Neural progenitor cell (in vitro differentiated cells): Measurements from ENCODE around the gene TLCD1. TPM values are rescaled to one million over a fixed set of nuclear protein-coding genes. Genes with fewer than 3 reads are reported as not detected.

Source experiments
- DNase-seq: peaks from one replicate; pipeline ENCODE4 v3.0.0-alpha.2; 2016; ENCODE audit warnings: low spot score
- H2AFZ ChIP-seq: fragments of 200-600 bp; sonication (generic); replicated peaks from 2 replicates; pipeline ENCODE4 v1.6.1; 2016; ENCODE audit warnings: antibody characterized with exemption
- H3F3A ChIP-seq: fragments of 200-600 bp; sonication (generic); 2 replicates; pipeline ENCODE4 v1.6.1; 2016; ENCODE audit warnings: antibody characterized with exemption, low read depth
- H3K27ac ChIP-seq: fragments of 200-600 bp; sonication (generic); 2 replicates; pipeline ENCODE4 v1.5.1; 2016; ENCODE audit warnings: mild to moderate bottlenecking
- H3K27me3 ChIP-seq: fragments of 200-600 bp; sonication (generic); 2 replicates; pipeline ENCODE4 v1.6.1; 2016; ENCODE audit warnings: mild to moderate bottlenecking, moderate library complexity
- H3K36me3 ChIP-seq: fragments of 200-600 bp; sonication (generic); 2 replicates; pipeline ENCODE4 v1.5.1; 2016
- H3K4me1 ChIP-seq: fragments of 200-600 bp; sonication (generic); 2 replicates; pipeline ENCODE4 v1.6.1; 2016; ENCODE audit warnings: mixed run types
- H3K4me2 ChIP-seq: fragments of 200-600 bp; sonication (generic); 2 replicates; pipeline ENCODE4 v1.6.1; 2016
- H3K4me3 ChIP-seq: fragments of 200-600 bp; sonication (generic); 2 replicates; pipeline ENCODE4 v1.5.1; 2016
- H3K79me2 ChIP-seq: fragments of 200-600 bp; sonication (generic); 2 replicates; pipeline ENCODE4 v1.6.1; 2016; ENCODE audit warnings: low read depth
- H3K9ac ChIP-seq: fragments of 200-600 bp; sonication (generic); 2 replicates; pipeline ENCODE4 v1.6.1; 2016
- H3K9me3 ChIP-seq: fragments of 200-600 bp; sonication (generic); 2 replicates; pipeline ENCODE4 v1.5.1; 2016; ENCODE audit warnings: low read depth
- H4K20me1 ChIP-seq: fragments of 200-600 bp; sonication (generic); 2 replicates; pipeline ENCODE4 v1.6.1; 2016; ENCODE audit warnings: low read depth
- H3K27ac Mint-ChIP-seq: 3 replicates; pipeline ENCODE4 v1.8.0; 2021; ENCODE audit warnings: mixed read lengths
- H3K27me3 Mint-ChIP-seq: 2 replicates; pipeline ENCODE4 v1.8.0; 2022; ENCODE audit warnings: low read depth, mild to moderate bottlenecking, inconsistent platforms, moderate library complexity, mixed read lengths; ENCODE audit not compliant: insufficient read depth
- H3K36me3 Mint-ChIP-seq: 3 replicates; pipeline ENCODE4 v1.8.0; 2021; ENCODE audit warnings: mixed read lengths
- H3K4me1 Mint-ChIP-seq: 3 replicates; pipeline ENCODE4 v1.8.0; 2021; ENCODE audit warnings: mixed read lengths
- H3K4me3 Mint-ChIP-seq: 3 replicates; pipeline ENCODE4 v1.8.0; 2021; ENCODE audit warnings: mild to moderate bottlenecking, moderate library complexity, mixed read lengths
- H3K9me3 Mint-ChIP-seq: 3 replicates; pipeline ENCODE4 v1.8.0; 2020; ENCODE audit warnings: mixed read lengths
- CTCF ChIP-seq: fragments of 200-600 bp; sonication (generic); IDR thresholded peaks from 2 replicates; pipeline ENCODE4 v1.5.1; 2017; ENCODE audit warnings: antibody characterized with exemption, mild to moderate bottlenecking
- EZH2 ChIP-seq: fragments of 200-600 bp; sonication (generic); IDR thresholded peaks from 2 replicates; pipeline ENCODE4 v1.6.1; 2017; ENCODE audit warnings: antibody characterized with exemption, mild to moderate bottlenecking, moderate library complexity
- EZH2phosphoT487 ChIP-seq: fragments of 200-600 bp; sonication (generic); IDR thresholded peaks from 2 replicates; pipeline ENCODE4 v1.6.1; 2017; ENCODE audit warnings: antibody characterized with exemption
- total RNA-seq: library from RNA; depleted of rRNA; stranded (reverse); fragments of >200 nt; gene quantifications from 2 replicates; pipeline ENCODE4 v1.2.3, GENCODE V29; 2015; ENCODE audit warnings: low replicate concordance

The TLCD1 gene
- total RNA-seq, 1 donor from 2014 or later: 13.4 TPM

- H3K9me3 Mint-ChIP-seq: peaks cover 2% of the 10 kb centered on the region
- Histone ChIP-seq H3K9me3 (no peaks in the 10 kb centered on the region), H3K27me3 (no peaks in the 10 kb centered on the region), H3K27ac (no peak overlapping the region), H3K4me2 (no peak overlapping the region), H3F3A (peaks cover 4% of the 10 kb centered on the region), H3K4me1 (no peaks in the 10 kb centered on the region), H3K36me3 (no peaks in the 10 kb centered on the region), H4K20me1 (no peaks in the 10 kb centered on the region), H2AFZ (no peak overlapping the region), H3K9ac (no peak overlapping the region), H3K4me3 (no peak overlapping the region), H3K79me2 (no peaks in the 10 kb centered on the region)
- H3K36me3 Mint-ChIP-seq: no peaks in the 10 kb centered on the region
- H3K27ac Mint-ChIP-seq: no peak overlapping the region
- TF ChIP-seq EZH2phosphoT487: no peak
- no peak for TF ChIP-seq CTCF
- no peak for TF ChIP-seq EZH2
- peaks cover 7% of the 10 kb centered on the region for H3K4me1 Mint-ChIP-seq
- H3K27me3 Mint-ChIP-seq: no peaks in the 10 kb centered on the region
- no peak overlapping the region for H3K4me3 Mint-ChIP-seq
- no peak for DNase-seq
These were observed 7.3 kb upstream of the TLCD1 start for GRCh38 chr17:28733346-28733745.

GRCh38 chr17:28729950-28730330 is 3.9 kb upstream of the TLCD1 start:
- TF ChIP-seq CTCF (no peak), EZH2 (no peak), EZH2phosphoT487 (no peak)
- no peak overlapping the region for H3K4me2 ChIP-seq
- Mint-ChIP-seq H3K27me3 (no peaks in the 10 kb centered on the region), H3K4me3 (peak overlapping the region; percentile 25), H3K27ac (peak overlapping the region; percentile 4), H3K4me1 (peaks cover 18% of the 10 kb centered on the region), H3K36me3 (no peaks in the 10 kb centered on the region), H3K9me3 (no peaks in the 10 kb centered on the region)
- H3K4me1 ChIP-seq: peaks cover 7% of the 10 kb centered on the region
- no peak overlapping the region for H3K9ac ChIP-seq
- peaks cover 3% of the 10 kb centered on the region for H3K79me2 ChIP-seq
- H3K36me3 ChIP-seq: no peaks in the 10 kb centered on the region
- no peak overlapping the region for H2AFZ ChIP-seq
- H3K4me3 ChIP-seq: no peak overlapping the region
- H3K27ac ChIP-seq: no peak overlapping the region
- no peak for DNase-seq
- H3K9me3 ChIP-seq: no peaks in the 10 kb centered on the region
- peaks cover 7% of the 10 kb centered on the region for H4K20me1 ChIP-seq
- no peaks in the 10 kb centered on the region for H3K27me3 ChIP-seq
- peaks cover 35% of the 10 kb centered on the region for H3F3A ChIP-seq

GRCh38 chr17:28728364-28729200 is 2.5 kb upstream of the TLCD1 start, which contains the start of gene NEK8:
Gene NEK8 (plus strand): TSS chr17:28728788. CDS start chr17:28728814, 26 bp downstream.
- H2AFZ ChIP-seq: peak within 1 kb of the TSS; percentile 70

More at GRCh38 chr17:28728364-28729200, 2.5 kb upstream of the TLCD1 start, which contains the start of gene NEK8:
- Histone ChIP-seq H3K79me2 (peaks cover 15% of the 10 kb centered on the region), H4K20me1 (peaks cover 21% of the 10 kb centered on the region), H3F3A (peaks cover 49% of the 10 kb centered on the region), H3K4me2 (peak within 1 kb of the TSS; percentile 85), H3K36me3 (no peaks in the 10 kb centered on the region), H3K9me3 (no peaks in the 10 kb centered on the region), H3K9ac (no peak within 1 kb of the TSS), H3K4me1 (peaks cover 13% of the 10 kb centered on the region), H3K27me3 (no peaks in the 10 kb centered on the region), H3K27ac (peak within 1 kb of the TSS; percentile 34), H3K4me3 (peak within 1 kb of the TSS; percentile 69)
- no peaks in the 10 kb centered on the region for H3K27me3 Mint-ChIP-seq
- peak within 1 kb of the TSS; percentile 93 for H3K27ac Mint-ChIP-seq
- peak within 1 kb of the TSS; percentile 96 for H3K4me3 Mint-ChIP-seq
- H3K36me3 Mint-ChIP-seq: peaks cover under 1% of the 10 kb centered on the region
- H3K9me3 Mint-ChIP-seq: no peaks in the 10 kb centered on the region
- TF ChIP-seq EZH2: no peak
- TF ChIP-seq EZH2phosphoT487: no peak
- TF ChIP-seq CTCF: no peak
- peaks cover 27% of the 10 kb centered on the region for H3K4me1 Mint-ChIP-seq
- peak; percentile 96 for DNase-seq
